Heart left ventricle (tissue), 13 donors: ENCODE data around the gene CEBPZOS.

Experiments used
- CTCF ChIP-seq, 12 donors: fragments of 200-600 bp; sonication (generic) in 4 of 12; IDR thresholded peaks; one replicate each; pipeline versions ENCODE4 v1.5.0 to v1.8.0; 2018 to 2022; ENCODE audit warnings: antibody characterized with exemption in 12 of 12, mild to moderate bottlenecking in 5 of 12
- POLR2A ChIP-seq, 2 donors: fragments of 450-650 bp; IDR thresholded peaks; one replicate each; pipeline ENCODE4 v1.6.1; 2017; ENCODE audit warnings: antibody characterized with exemption in 2 of 2, mild to moderate bottlenecking in 2 of 2, moderate library complexity in 2 of 2
- donor health status: ischemic (EF 13 %, LVEDD 7.1; RV severe dilation, severe dysfunction).
- donor health status: DM: no; HTN: yes; CAD: no.
- donor health status: DM: no; HTN: no; CAD: no.
- donor health status: ischemic (EF 25% LVEDD 6.9; RV normal size, moderate dysfunction).
- donor health status: ischemic (EF 25% LVEDD 5.7; RV mildly dilated, moderate dysfunction).
- donor health status: ischemic (EF 35%, LVEDD 5.7; RV mildly dilated, moderate dysfunction).
- donor health status: nonischemic (EF 11% LVEDD 7.7; RV severe dilation, severe dysfunction).
- donor health status: DM: yes; HTN: yes; CAD: no.
- donor health status: PGD.
- donor health status: ischemic (EF 29% LVEDD 5.4; RV normal size, mild dysfunction).
- donor health status: nonischemic (EF 23%, LVEDD 6.1; RV moderate dilation, normal function).

- TF ChIP-seq CTCF (IDR thresholded peaks at IDR 0.05) (no peak), POLR2A (IDR thresholded peaks at IDR 0.05) (no peak)
Measured at GRCh38 chr2:37189452-37190153, 6.7 kb upstream of the CEBPZOS start.
